Cerebellar nuclear complex (tissue), 1 donor: ENCODE data around the gene FTCD.
"Not testable (repeated sequence)": the region's sequence is repeated elsewhere in the genome, so short reads cannot be mapped to it uniquely, and the experiment has no call there.

Experiments
- DNase-seq, 2 experiments: peaks; one replicate each; lab custom pipeline; 2025; lab: John Stamatoyannopoulos, UW

The FTCD gene

GRCh38 chr21:46140352-46141003 lies 14.9 kb downstream of the FTCD start:
- DNase-seq: not testable (repeated sequence)

DNA sequence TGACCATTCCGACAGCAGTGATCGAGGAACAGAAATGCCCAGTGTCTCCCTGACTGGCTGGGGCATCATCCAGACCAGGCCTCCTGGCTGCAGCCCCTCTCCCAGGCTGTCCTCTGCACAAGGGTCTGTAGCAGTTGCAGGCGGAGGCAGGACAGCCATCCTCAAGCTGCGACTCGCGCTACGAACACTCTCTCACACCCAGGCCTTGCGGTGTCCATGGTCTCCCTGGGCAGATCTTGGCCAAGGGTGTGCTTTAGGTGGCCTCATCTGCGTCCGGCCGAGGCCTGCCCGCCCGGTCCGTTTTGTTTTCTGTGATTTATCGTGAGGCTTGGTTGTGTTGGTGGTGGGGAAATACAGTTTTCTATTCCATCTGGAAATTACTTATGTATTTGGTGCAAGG lies 15.7 kb downstream of the FTCD start:
- no peak for DNase-seq

DNA sequence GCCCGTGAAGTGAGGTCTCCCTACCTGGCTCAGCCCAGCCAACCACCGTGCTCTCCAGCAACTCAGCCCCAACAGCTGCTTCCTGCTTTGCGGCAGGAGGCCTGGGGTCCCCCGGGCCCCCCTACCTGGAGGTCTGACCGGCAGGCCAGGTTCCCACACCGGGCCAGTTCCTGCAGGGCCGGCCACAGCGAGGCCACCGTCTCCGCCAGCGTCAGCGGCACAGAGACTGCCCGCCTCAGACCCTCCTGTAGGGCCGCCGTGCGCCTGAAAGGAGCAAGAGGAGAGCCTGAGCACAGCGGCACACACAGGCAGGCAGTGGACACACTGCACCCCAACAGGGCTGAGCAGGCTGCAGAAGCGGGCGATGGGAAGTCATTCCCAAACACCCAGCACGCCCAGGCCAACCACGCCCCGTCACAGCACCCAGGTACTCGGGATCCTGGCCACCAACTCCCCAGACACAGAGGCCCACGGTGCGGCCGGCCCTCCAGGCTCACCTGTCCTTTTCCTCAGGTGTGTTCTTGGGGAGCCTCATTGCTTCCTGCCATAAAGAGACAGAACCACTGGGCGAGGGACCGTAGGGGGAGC lies 16.9 kb downstream of the FTCD start:
- DNase-seq: no peak

DNA sequence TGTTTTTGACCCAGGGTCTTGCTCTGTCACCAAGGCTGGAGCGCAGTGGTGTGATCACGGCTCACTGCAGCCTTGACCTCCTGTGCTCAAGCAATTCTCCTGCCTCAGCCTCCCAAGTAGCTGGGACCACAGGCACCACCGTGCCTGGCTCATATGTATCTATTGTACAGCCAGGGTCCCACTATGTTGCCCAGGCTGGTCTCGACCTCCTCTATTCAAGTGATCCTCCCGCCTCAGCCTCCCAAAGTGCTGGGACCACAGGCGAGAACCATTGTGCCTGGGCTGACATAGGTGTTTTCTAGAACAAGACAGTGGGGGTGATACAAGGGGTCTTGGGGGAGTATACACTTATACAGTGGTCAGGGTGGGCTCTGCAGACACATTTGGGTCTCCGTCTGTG lies 17.5 kb downstream of the FTCD start:
- DNase-seq: no peak

GRCh38 chr21:46136739-46137349 lies 18.5 kb downstream of the FTCD start:
- no peak for DNase-seq

DNA sequence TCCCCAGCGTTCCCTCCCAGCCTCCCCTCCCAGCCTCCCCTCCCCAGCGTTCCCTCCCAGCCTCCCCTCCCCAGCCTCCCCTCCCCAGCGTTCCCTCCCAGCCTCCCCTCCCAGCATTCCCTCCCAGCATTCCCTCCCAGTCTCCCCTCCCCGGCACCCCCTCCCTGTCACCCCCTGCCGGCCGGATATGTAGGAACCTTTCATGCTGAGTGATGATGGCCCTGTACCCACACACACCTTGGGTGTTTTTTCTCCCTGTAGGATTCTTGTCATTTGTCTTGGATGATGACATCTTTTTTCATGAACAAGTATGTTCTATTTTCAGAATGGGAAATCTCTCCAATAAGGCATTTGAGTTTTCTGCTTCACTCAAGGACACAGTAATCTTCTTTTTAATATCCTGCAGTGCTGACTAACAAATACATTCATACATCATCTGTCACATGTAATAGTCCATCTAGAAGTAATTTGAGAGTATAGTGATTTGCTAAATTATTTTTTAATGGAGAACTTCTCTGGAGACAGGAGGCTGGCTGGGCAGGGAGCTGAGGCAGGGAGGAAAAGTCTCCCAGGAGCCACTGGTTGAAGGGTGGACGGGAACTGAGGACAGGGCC lies 19.5 kb downstream of the FTCD start:
- DNase-seq: no peak

- no peak for DNase-seq
Observed at GRCh38 chr21:46131838-46132651, 23.3 kb downstream of the FTCD start.

GRCh38 chr21:46131588-46131837 lies 23.9 kb downstream of the FTCD start:
- DNase-seq: no peak

DNA sequence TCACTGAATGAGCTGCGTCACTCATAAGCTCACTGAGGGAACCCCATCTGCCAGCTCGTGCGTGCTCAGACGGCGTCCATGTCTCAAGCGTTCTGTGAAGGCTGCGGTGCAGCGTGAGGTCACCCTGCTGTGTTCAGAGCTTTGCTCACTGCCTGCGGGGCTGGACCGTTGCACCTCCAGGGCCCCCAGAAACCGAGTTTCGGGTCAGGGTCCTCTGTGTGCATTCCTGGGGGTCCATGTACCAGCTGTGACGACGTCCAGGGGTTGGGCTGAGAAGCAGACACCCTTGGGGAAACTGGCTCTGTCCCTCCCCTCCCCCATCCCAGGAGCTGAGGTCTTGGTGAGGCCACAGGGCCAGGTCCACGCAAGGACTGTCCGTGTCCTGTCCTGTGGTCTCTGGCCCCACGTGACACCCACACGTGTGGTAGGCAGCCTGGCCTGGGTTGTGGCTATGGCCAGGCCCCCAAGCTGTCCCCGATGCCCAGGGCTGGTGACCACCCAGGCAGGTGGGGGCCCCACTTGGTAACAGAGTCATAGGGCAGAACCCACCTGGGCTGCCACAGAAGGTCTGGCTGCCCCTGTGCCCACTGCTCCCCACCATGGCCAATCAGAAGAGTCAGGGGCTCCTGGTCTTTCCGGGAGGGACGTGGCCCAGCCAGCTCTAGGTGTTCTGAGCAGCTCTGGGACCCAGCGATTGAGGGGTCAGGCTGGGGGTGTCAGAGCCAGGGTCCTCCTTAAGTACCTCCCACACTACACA lies 24.4 kb downstream of the FTCD start:
- DNase-seq: no peak

DNA sequence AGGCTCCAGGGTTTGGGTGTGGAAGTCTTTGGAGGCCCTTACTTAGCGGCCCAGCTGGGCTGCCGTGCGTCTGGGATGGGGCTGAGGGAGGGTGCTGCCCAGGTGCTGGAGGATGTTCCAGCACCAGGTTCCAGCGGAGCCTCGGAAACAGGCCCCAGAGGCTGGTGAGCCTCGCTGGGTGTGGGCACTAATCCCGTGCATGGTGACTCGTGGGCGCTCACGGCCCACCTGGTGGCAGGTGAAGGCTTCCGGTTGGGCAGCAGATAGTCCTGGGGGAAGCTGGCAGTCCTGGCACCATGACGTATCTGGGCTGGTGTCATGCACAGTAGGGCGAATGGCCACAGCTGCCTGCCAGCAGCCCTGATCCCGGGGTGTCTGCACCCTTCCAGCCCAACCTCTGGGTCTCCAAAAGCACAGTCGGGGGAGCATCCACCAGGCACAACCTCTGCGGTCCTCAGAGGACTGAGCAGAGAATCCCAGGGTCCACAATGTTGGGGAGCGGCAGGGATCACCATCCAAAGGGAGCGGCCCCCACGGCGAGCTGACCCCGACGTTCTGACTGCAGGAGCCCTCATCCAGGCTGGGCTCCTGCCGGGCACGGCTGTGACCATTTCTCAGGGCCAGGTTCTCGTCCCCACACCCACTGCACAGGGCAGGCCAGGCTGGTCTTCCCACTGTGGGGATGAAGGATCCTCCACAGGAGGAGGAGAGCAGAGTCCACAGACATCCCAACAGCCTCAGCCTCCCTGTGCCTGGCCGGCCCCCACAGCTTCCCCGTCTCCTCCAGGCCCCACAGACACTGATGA lies 25.3 kb downstream of the FTCD start:
- DNase-seq: no peak

- no peak for DNase-seq
Observed at GRCh38 chr21:46128933-46129571, 26.3 kb downstream of the FTCD start.

DNA sequence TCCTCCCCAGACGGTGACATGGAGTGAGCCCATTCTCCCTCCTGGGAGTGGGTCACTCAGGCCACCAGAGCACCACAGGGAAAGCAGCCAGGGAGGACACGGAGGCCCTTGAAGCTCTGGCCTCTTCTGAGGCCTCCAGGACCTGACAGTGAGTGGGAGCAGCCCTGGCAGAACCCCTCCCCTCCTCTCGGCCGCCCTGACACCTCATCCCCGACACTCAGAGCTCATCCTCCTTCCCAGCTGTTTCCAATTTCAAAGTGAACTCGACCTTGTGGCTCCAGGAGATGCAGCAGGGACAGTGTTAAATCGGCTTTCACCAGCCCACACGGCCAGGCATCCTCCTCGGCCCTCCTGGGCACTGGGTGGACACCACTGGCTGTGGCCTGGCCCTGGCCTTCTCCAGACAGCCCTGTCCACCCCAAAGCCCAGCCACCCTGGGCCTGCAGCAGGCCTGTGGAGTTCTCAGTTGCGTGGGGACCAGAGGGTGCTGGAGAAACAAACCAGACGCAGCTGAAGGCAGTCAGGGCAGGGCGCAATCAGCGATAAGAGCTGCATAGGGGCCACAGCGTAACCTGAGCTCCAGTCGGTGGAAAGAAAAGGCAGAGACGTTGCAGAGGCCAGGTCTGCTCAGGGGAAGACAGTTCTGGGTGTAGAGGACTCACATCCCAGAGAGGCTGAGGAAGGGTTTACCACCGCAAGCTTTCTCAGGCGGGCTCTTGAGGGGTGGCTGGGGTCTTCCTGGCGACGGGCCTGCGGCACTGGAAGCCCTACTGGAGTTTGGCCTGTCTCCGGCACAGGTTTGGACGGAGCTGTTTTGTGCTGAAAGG lies 27.1 kb downstream of the FTCD start:
- DNase-seq: no peak

GRCh38 chr21:46127239-46128105 lies 27.9 kb downstream of the FTCD start:
- DNase-seq: no peak

GRCh38 chr21:46126309-46127238 lies 28.8 kb downstream of the FTCD start:
- DNase-seq: no peak

DNA sequence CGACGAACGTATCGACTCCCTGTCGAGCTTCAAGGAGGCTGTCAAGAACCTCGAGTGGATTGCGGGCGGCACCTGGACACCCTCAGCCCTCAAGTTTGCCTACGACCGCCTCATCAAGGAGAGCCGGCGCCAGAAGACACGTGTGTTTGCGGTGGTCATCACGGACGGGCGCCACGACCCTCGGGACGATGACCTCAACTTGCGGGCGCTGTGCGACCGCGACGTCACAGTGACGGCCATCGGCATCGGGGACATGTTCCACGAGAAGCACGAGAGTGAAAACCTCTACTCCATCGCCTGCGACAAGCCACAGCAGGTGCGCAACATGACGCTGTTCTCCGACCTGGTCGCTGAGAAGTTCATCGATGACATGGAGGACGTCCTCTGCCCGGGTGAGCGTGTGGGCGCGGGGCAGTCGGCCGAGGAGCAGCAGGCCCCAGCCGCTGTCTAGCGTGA lies 29.5 kb downstream of the FTCD start:
- no peak for DNase-seq

DNA sequence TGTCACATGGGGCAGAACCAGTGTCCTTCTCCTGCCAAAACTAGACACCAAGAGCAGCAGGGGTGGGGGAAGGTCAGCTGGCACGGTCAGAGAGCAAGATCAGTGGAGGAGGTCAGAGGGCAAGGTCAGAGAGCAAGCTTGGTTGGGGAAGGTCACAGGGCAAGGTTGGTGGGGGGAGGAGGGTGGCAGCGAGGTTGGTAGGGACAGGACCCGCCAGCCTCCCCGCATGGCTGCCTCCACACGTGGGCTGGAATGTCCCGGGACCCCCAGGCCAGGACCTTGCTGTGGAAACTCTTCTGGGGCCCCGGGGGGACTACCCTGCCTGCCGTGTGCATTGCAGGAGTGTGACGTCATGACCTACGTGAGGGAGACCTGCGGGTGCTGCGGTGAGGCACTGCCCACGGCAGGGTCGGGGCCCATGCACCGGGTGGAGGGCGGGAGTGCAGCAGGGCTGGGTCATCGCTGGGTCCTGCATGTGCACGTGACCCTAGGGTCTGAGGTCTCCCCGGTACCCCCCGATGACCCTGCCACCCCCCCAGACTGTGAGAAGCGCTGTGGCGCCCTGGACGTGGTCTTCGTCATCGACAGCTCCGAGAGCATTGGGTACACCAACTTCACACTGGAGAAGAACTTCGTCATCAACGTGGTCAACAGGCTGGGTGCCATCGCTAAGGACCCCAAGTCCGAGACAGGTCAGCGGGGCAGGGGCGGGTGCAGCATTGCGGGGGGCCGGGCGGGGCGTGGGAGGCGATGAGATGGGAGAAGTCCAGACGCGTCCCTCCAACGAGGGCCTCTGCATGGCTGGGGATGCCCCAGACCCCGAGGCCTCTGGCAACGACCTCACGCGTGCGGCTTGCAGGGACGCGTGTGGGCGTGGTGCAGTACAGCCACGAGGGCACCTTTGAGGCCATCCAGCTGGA lies 30.2 kb downstream of the FTCD start:
- DNase-seq: no peak
